H1 (cell line): ENCODE measurements around the gene PACSIN2. TPM values are rescaled to one million over a fixed set of nuclear protein-coding genes. Genes with fewer than 3 reads are reported as not detected.

Experiments used
- BRCA1 ChIP-seq: IDR thresholded peaks from 2 replicates; pipeline ENCODE4 v1.6.1; 2012; ENCODE audit warnings: low read depth, low read length, improper control_type of control experiment
- CHD1 ChIP-seq: IDR thresholded peaks from 2 replicates; pipeline ENCODE4 v1.6.1; 2012; ENCODE audit warnings: low read depth, low read length, improper control_type of control experiment
- CREB1 ChIP-seq: IDR thresholded peaks from 2 replicates; pipeline ENCODE4 v1.6.1; 2012; ENCODE audit warnings: inconsistent platforms
- CTCF ChIP-seq, 3 experiments: IDR thresholded peaks; 1 replicate in 2 of 3; 2 replicates in 1 of 3; pipeline versions ENCODE4 v1.5.1 to v1.6.1; 2011; ENCODE audit warnings: low read length in 3 of 3, mild to moderate bottlenecking in 3 of 3, inconsistent platforms in 2 of 3, low read depth in 1 of 3, moderate library complexity in 1 of 3; ENCODE audit not compliant: insufficient read depth in 1 of 3; ENCODE audit errors: control extremely low read depth in 1 of 3
- EGR1 ChIP-seq: IDR thresholded peaks from 2 replicates; pipeline ENCODE4 v1.6.1; 2011; ENCODE audit warnings: low read depth, low read length, borderline replicate concordance
- GABPA ChIP-seq: IDR thresholded peaks from 2 replicates; pipeline ENCODE4 v1.6.1; 2011; ENCODE audit warnings: mild to moderate bottlenecking, low read length, moderate library complexity, borderline replicate concordance; ENCODE audit not compliant: insufficient read depth
- POLR2AphosphoS5 ChIP-seq: IDR thresholded peaks from 2 replicates; pipeline ENCODE4 v1.6.1; 2011; ENCODE audit warnings: low read depth, low read length
- SP2 ChIP-seq: IDR thresholded peaks from 2 replicates; pipeline ENCODE4 v1.6.1; 2012; ENCODE audit warnings: mild to moderate bottlenecking, low read length, inconsistent platforms
- TAF1 ChIP-seq: IDR thresholded peaks from 2 replicates; pipeline ENCODE4 v1.6.1; 2011; ENCODE audit warnings: mild to moderate bottlenecking, low read depth, low read length
- polyA plus RNA-seq, 7 experiments: library from polyadenylated mRNA; depleted of rRNA in 3 of 7; stranded (reverse) in 5 of 7; unstranded in 2 of 7; fragments of >200 nt in 5 of 7; fragments of 200-250 nt in 2 of 7; gene quantifications; 1 replicate in 5 of 7; 2 replicates in 1 of 7; 4 replicates in 1 of 7; pipeline versions ENCODE4 v1.2.1 to v1.2.3, GENCODE V29; 2011 to 2013; ENCODE audit warnings: missing spikeins in 2 of 7, mixed read lengths in 2 of 7
- total RNA-seq: library from RNA; stranded (reverse); fragmentation: NEBNext Ultra II Directional; extraction: Animal tissue kit (Norgen Biotek cat#: 25700); gene quantifications from 2 replicates; pipeline ENCODE4 v1.2.1, GENCODE V29; 2021
- TF ChIP-seq, protein P1 (sequence below): IDR thresholded peaks from 2 replicates; pipeline ENCODE4 v1.6.1; 2011; ENCODE audit warnings: low read depth, mild to moderate bottlenecking, low read length; ENCODE audit not compliant: insufficient read depth
- TF ChIP-seq, protein P2 (sequence below): IDR thresholded peaks from 2 replicates; pipeline ENCODE4 v1.6.1; 2012; ENCODE audit warnings: inconsistent platforms

Gene PACSIN2
- total and polyA plus RNA-seq, 2 of the 8 experiments (the other 6 are each of a cell fraction or from before 2014, with no cell fraction given) = 44.8 to 64.2 TPM

DNA sequence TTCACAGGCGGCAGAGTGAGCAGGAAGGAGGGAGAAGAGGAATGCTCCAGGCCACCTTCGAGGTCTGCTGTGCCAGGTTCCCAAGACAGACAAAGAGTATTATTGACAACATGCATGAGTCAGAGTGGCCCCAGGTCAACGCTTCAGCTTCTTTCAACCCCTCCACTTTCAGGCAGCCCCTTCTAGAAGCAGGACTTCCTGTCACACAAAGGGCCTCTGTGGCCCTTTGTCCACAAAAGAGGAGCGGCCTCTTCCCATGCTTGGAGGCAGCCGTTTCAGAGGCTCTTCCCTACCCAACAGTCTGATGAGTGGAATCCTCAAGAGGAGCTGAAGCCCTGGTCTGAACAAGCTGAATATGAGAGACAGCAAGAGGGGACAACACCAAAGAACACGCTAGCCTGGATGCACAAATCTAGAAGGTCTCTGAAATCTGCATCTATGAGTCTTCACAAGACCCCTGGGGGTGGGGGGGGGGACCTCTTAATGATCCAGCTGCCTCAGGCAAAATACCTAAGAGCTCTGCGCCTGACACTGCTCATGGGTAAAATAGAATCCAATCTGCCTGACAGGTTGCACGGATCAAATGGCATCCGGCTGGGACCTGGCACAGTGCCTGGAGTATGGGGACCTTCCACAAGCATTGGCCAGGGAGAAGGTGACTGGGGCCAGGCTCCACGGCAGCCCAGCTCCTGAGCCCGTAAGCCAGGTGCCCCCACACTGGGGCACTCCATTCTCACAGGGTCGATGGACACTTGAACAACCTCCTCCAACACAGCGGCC lies 67.5 kb downstream of the PACSIN2 start (continued):
- no peak for TF ChIP-seq CTCF (IDR thresholded peaks at IDR 0.05; ENCODE audit: control extremely low read depth in 1 of 3, insufficient read depth in 1 of 3, low read depth in 1 of 3, low read length in 3 of 3)
- TF ChIP-seq, protein P1, sequence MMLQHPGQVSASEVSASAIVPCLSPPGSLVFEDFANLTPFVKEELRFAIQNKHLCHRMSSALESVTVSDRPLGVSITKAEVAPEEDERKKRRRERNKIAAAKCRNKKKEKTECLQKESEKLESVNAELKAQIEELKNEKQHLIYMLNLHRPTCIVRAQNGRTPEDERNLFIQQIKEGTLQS = no peak
- TF ChIP-seq EGR1 = no peak
- TF ChIP-seq SP2 = no peak
- no peak for TF ChIP-seq CREB1
- no peak for TF ChIP-seq BRCA1
- TF ChIP-seq, protein P2, sequence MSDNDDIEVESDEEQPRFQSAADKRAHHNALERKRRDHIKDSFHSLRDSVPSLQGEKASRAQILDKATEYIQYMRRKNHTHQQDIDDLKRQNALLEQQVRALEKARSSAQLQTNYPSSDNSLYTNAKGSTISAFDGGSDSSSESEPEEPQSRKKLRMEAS = no peak
- TF ChIP-seq CHD1 = no peak
- no peak for TF ChIP-seq TAF1
- no peak for TF ChIP-seq POLR2AphosphoS5
- TF ChIP-seq GABPA = no peak
